HG02759 (cell line): ENCODE measurements around the gene ABHD17C.
"Not testable (repeated sequence)": the region's sequence is repeated elsewhere in the genome, so short reads cannot be mapped to it uniquely, and the experiment has no call there.

Experiments used
- ATAC-seq: cut with Tn5 transposase; IDR thresholded peaks from one replicate; pipeline ENCODE4 v1.9.1; 2021; ENCODE audit warnings: mild to moderate bottlenecking, moderate library complexity; ENCODE audit not compliant: unreplicated experiment

The ABHD17C gene

DNA sequence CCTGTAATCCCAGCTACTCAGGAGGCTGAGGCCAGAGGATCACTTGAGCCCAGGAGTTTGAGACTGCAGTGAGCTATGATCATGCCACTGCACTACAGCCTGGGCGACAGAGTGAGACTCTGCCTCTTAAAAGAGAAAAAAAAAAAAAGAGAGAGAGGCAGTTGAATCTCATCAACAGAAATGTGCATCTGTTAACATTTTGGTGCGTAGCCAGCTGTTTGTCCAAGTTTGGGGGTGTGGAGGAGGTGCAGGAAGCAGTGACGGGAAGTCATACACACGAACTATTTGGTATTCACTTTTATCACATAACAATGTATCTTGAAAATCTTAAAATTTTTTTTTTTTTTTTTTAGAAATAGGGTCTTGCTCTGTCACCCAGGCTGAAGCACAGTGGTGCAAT, 65.8 kb downstream of the ABHD17C start:
- no peak for ATAC-seq

DNA sequence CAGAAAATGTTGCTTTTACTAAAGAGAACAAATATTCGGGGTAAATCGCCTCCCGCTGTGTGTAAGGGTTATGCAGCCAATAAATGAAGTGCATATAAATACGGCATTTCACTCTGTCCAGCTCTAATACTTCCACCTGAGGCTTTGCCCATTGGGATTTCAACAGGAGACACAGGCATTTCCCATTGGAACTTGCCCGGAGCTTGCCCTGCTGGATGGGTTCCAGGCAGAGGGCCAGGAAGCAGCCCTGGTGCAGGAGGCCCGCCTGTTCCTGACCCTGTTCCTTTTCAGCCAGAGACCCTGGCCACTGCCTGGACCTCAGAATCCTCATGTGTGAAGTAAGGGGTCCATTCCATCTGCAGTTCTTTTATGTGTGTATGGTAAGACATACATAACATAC, 66.6 kb downstream of the ABHD17C start:
- no peak for ATAC-seq

DNA sequence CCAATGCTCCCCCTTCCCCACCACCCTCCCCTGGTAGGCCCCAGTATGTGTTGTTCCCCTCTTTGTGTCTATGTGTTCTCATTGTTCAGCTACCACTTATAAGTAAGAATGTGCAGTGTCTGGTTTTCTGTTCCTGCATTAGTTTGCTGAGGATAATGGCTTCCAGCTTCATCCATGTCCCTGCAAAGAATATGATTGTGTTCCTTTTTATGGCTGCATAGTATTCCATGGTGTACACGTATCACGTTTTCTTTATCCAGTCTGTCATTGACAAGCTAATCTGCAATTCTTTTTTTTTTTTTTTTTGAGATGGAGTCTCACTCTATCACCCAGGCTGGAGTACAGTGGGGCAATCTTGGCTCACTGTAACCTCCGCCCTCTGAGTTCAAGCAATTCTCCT, 68.1 kb downstream of the ABHD17C start:
- not testable (repeated sequence) for ATAC-seq

DNA sequence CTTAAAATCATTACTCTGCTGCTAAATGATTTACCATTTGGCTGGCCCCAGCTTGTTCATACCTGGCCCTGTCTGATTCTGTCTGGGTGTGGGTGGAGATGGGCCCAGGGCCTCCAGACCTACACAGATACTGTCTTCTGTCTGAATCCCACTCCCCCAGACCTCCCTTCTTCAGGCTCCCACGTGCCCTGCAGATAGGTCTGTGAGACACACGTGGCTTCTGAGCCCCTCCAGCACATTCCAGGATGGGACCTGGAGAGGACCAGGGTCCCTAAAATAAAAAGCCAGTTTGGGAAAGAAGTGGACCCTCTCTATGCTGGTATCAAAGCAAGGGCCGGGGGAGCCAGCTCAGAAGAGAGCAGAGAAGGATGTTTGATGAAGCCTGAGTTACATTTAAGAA, 69.4 kb downstream of the ABHD17C start:
- ATAC-seq = no peak

DNA sequence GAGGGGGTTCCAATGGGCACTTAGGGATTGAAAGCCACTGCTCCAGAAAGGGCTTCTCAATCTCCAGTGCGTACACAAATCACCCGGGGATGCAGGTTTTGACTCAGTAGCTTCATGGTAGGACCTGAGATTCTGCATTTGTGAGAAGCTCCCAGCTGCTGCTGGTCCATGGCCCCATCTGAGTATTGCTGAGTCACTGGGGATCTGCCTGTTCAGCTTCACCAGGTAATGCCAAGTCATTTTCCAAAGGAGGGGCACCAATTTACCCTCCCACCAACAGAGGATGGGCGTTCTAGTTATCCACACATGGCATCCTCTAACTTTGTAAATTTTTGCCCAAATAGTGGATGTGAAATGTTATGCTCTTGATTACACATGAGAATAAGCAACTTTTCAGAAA, 71.2 kb downstream of the ABHD17C start:
- ATAC-seq = no peak

DNA sequence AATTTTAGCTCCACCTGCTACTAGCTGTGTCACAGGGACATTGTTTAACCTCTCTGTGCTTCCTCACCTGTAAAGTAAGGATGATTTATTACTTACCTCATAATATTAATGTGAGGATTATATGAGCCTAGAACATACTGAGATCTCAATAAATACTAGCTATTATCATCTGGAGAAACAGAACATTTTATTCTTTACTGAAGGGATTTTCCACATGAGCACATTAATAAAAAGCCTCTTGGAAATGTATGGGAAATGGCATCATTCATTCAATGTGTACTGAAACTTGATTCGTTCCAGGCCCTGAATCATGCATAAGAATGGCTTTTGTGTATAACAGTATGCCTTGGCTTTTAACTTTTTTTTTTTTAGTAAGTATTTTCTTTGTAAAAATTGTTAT, 73.0 kb downstream of the ABHD17C start:
- ATAC-seq = no peak

DNA sequence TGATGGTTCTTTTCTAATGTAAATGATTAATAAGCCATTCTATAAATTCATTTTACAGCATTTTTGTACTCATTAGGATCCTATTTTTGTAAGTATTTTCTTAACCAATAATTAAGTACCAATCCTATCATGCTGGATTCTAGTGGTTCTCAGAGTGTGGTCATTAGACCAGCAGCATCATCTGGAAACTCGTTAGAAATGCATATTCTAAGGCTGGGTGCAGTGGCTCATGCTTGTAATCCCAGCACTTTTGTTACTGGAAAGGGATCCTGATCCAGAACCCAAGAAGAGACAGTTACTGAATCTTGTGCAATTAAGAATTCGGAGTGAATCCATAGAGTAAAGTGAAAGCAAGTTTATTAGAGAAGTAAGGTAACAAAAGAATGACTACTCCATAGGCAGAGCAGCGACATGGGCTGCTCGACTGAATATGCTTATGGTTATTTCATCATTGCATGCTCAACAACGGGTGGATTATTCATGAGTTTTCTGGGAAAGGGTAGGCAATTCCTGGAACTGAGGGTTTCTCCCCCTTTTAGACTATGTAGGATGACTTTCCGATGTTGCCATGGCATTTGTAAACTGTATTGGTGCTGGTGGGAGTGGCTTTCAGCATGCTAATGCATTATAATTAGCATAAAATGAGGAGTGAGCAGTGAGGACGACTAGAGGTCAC, 74.2 kb downstream of the ABHD17C start:
- no peak for ATAC-seq

DNA sequence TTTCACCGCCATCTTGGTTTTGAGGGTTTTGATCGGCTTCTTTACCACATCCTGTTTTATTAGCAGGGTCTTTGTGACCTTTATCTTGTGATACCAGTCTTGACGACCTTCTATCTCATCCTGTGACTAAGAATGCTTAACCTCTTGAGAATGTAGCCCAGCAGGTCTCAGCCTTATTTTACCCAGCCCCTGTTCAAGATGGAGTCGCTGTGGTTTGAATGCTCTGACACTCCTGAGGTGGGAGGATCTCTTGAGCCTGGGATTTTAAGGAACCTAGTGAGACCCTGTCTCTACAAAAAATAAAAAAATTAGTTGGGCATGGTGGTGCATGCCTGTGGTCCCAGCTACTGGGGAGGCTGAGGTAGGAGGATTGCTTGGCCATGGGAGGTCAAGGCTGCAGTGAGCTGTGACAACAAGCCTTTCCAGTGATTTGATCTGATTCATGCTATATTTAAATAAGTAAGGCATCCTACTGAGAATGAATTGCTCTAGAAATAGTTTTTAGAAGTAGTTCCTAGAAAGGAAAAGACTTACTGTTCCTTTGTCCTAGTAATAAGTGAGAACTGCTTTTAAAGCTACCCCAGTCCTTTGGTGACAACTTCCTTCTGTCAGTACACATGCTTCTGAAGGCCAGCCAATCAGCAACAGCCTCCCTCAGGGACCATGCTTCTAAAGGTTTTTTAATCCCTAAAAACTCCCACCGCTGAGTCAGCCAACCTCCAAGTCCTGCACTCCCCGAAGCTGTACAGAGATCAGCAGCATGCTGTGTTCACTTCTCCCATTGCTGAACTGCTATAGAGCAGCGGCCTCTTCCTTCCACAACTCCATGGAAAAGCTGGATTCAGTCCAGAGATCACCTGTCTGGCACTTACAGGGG, 75.0 kb downstream of the ABHD17C start:
- ATAC-seq = no peak

DNA sequence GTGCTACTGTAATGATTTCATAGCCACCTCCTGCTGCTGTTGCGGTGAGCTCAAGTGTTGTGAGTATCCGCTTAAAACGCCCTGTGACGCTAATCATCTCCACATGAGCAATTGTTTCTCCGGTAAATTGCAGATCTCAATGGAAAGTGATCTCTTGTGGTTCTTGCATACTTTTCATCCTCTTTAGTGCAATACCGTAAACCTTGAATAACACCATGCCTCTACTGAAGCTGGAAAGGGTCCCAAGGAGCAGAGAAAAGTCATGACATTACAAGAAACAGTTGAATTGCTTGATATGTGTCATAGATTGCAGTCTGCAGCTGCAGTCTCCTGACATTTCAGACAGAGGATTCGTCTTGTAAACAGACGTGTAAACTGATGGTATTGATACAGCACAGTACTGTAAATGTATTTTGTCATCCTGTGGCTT, 78.0 kb downstream of the ABHD17C start:
- no peak for ATAC-seq

DNA sequence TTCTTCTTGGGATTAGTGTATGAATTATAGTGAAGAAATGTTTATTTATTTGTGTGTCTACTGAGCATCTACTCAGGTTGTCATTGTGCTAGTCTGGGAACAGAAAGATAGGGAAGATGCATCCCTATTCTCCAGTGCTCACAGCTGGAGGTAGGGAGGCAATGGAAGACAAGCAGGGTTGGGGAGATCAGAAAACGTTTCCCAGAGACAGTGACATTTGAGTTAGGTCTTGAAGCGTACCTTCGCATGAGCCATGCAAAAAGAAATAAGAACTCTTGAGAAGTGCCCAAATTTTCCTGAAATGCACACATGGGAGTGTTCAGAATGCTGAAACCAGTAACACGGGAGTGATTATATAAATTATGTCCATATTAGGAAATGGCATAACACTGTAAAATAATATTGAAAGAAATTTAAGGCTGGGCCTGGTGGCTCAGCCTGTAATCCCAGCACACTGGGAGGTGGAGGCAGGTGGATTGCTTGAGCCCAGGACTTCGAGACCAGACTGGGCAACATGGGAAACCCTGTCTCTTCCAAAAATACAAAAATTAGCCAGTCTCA, 78.8 kb downstream of the ABHD17C start:
- no peak for ATAC-seq

DNA sequence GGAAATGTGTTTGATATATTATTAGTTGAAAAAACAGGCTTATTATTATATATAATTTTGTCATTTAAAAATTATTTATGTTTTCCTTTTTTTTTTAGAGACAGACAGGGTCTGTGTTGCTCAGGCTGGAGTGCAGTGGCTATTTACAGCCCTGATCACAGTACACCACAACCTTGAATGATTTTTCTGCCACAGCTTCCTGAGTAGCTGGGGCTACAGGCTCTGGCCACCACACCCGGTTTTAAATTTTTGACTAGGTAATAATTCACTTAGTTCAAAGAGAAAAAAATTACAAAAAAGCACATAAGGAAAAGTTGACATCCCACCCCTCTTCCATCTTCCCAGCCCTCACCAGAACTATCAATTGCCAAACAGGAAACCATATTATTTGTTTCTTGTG, 79.4 kb downstream of the ABHD17C start:
- ATAC-seq = no peak

DNA sequence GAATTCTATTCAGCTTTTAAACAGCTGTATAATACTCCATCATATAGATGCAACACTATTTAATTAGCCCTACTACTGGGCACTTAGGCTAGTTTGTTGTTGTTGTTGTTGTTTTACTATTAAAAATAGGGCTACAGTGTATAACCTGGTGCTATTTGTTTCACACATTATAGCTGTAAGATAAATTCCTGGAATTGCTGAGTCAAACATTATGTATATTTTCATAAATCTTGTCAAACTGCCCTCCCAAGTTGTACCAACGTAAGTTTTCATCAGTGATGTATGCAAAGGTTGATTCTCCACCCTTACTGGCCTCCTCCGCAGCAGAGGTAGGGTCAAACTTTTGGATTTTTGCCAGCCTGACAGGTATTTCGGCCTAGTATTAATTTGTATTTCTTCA, 80.2 kb downstream of the ABHD17C start:
- ATAC-seq = no peak

DNA sequence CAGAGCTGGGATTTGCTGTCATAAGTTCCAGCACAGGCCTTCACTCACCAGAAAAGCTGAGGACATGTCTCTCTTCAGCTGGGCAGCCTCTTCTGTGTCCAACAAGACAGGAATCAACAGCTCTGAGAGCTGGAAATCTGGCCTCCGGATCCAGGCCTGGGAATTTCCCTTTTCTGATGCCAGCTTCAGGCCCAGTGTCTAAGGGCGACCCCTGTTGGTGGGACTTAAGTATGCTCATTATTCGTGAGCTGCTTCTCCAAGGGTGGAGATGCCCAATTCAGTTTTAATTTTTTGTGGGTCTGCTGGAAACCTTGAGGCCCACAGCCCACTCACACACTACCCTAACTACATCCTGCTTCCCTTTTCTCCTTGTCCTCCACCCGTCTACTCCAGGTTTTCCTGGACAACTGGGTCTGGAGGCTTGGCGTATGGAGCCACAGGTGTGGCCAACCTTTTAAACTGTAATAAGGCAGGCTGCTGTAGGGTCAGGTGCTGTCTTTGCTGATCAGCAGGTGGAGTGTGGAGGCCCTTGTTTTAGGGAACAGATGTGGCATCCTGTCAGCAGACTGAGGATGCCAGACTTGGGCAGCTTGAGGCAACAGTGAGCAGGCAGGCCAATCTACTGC, 81.4 kb downstream of the ABHD17C start:
- ATAC-seq = no peak

DNA sequence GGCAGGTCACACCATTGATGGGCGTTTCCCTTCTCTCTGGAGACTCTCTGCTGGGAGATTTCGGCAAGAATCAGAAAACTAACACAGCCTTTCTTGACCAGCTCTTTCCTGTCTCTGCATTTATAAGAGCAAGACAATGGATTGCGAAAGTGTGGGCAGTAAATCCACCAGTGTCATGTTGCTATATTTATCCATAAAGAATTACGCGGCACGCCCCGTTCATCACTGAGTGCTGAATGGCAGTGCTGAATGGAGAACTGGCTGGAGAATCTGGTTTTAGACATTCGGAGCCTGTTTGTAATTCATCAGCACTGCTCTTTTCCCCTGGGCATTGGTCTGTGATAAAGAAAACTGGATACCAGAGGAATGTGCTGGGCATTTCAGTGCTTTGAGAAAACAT, 82.0 kb downstream of the ABHD17C start:
- no peak for ATAC-seq

DNA sequence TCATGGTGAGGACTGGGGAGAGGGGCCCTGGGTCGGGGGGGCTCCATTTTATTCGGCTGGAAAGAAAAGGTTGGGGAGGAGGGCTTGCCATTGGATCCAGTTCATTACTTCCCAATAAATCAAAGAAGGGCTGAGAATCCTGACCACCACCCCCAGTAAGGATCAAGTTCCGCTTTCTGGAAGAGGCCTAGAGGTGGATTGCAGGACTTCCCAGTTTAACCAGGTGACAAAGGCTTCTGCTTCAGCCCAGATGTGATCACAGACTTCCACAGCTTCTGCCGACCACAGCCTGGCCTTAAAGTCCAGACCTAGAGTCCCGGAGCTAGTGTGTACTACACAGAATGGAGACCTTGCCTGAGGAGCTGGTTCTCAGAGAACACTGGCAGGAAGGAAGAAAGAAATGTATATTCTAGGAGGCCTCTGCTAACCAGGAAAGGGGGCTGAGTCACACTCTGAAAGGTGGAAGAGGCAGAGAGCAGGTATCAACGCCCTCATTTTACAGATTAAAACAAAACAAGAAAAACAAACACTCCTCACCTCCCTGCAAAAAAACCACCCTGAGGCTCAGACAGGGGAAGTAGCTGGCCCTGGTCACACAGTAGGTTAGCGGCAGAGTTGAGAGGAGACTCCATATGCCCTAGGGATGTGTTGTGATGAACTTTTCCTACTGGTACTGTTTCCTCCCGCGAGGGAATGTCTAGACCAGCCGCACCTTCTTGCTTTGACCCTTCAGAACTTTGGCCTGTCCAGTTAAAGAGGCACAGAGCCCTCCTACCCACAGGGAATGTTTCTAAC, 82.9 kb downstream of the ABHD17C start:
- ATAC-seq = no peak

DNA sequence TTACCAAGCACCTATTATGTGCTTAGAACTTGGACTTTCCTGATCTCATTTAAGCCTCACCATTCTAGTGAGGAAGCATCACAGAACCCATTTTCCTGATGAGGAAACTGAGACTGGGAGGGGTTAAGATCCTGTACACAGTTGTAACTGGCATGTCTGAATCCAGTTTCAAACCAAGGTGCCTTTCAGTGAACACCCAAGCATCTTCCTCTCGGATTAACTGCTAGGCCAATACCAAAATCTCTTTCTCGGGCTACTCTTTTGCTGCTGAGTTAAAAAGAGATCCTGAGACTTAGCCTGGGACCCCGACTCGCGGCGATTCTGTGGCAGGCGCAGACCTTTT, 83.5 kb downstream of the ABHD17C start:
- no peak for ATAC-seq

DNA sequence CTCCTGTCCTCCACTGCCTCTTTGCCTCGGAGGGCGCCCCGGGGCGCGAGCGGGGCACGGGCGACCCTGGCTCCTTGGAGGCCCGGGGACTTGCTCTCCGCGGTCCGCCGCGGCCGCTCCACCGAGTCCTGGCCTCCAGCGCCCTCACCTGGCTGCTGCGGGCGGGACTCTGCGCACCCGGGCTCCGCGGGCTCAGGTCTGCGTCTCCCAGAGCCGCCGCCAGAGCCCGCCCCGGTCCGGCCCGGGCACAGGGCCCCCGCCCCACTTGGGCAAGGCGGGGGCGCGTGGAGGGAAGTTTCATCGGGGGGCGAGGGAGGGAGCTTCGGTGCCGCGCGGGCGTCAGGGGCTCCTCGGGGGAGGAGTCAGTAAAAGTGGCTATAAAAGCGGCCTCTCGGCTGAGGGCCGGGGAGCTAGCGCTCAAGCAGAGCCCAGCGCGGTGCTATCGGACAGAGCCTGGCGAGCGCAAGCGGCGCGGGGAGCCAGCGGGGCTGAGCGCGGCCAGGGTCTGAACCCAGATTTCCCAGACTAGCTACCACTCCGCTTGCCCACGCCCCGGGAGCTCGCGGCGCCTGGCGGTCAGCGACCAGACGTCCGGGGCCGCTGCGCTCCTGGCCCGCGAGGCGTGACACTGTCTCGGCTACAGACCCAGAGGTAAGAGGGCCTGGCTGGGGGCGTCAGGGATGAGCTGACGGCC, 84.0 kb downstream of the ABHD17C start, which contains the start of gene CEMIP:
Gene CEMIP, plus strand, starts transcription at position 407 of the 694 bp plus-strand sequence. CDS start 94,510 bp downstream, outside the sequence.
- peak; percentile 49 for ATAC-seq

DNA sequence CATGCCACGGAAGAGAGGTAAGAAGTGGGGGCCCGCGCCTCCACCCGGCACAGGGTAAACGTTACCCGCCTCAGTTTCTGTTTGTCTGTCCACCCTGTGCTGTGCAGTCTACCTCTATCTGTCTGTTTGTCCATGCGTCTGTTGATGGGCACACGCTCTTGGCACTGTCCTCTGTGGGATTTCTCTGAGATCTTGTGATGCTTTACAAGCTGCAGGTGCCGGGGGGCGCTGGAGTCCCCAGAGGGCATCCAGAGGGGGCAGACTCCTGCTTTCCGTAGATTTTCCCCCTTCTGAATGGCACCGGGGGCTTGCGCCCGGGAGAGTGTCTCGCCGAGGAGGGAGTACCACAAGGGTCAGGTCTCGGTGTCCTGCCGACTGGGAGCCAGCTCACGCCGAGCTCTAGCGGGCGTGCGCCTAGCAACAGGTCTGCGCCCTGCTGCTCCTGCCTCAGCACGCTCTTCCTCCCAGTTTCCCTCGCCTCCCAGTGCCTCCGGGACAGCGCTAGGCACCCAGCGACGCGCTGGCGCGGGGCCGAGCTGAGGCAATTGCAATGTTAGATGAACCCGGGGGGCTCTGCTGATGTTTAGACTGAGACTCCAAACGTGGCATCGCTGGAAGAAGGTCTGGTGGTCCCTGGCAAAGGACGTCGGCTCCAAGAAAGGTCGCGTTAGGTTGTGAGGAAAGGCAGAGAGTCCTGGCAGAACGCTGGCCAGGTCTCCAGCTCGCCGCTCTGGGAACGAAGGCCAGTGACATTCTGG, 84.7 kb downstream of the ABHD17C start:
- ATAC-seq = no peak

DNA sequence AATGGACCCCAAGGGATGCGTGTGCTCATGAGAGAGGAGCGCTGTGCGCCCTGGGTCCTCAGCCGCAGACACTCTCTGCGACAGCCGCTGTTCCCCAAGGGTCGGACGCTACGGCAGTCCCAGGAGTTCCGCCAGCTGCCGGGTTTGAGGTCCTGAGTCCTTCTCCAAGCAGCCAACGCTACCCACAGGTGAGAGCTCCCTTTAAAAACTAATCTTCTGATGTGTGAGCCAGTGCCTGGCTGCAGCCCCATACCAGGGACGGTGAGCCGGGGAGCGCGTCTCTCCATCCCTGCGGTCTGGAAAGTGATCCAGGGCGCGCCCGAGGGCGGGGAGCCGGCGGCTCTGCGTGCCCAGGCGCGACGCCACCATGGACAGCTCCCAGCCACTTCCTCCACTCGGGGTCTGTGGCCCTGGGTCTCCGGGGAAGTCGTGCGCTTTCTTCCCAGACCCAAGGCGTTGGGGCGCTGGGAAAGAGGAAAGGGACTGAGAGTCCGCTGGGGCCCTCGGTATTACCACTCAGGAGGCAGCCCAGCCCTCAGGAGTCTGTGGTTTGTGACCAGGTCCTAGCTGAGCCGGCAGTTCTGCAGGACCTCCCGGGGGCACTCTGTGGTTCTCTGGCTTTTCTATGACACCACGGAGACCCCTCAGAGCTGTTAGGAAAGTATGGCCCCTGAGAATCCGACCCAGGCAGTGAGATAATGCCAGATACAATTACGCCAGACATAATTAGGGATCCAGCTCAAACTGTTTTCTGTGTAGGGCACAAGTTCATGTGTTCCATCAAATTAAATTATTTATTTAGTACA, 85.5 kb downstream of the ABHD17C start:
- ATAC-seq = no peak
